Measurements from ENCODE around the gene AKAP6.
A peak's percentile ranks its signal among the peaks of the same experiment; 100 is the strongest.

Gene AKAP6

GRCh38 chr14:32331206-32331605, 2.1 kb downstream of the AKAP6 start:
- peak; percentile 43 for DNase-seq

DNA sequence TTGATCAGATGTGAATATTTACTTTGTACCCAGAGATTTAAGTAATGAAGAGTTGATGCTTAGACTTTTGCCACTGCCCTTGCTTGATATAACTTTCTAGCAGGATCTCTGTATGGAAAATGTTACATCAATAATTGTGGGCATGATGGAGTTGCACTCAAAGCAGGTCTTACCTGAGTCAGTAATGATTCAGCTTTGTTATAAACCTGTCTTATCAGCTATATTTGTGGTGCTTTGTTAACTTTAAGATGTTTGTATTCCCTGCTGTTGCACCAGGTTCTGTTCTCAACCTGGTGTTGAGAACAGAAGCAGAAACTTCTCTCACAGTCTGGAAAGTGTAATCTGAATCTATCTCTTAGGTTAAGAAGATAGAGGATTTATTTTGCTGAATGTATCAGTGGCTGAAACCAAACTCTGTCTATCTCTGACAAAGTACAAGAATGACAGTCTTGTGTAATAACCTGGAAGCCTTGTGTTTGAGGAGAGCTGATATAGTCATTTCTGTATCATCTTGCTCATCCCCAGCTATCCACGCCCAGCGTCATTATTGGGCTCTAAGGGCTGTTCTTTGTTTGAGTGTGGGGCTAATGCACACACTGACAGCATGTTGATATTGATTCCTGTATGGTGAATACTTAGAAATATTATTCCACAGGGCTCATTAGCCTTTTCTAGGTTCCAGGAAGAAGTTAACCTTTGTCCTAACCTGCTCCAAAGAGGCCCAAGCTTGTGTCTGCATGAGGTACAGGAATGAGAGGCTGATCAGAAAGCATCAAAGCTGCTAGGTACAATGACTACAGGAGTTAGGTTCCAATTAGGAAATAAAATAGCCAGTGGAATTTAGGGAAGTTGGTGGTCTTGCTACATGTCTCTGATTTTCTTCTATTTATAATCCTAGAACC, 3.6 kb downstream of the AKAP6 start:
- no peak for DNase-seq

GRCh38 chr14:32336702-32337101, 7.6 kb downstream of the AKAP6 start:
- DNase-seq = no peak

DNA sequence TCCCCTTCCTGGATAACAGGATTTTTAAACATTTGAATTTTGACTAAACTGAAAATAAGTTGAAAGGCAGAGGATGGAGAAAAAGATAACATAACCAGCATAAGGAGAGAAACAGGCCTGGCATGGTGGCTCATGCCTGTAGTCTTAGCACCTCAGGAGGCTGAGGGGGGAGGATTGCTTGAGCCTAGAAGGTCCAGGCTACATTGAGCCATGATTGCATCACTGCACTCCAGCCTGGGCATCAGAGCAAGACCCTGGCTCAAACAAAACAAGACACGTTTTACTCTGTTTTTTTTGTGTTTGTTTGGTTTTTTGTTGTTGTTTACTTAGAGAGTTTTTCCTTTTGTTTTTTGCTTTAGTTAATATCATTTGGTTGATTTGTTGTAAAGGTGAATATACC, 8.7 kb downstream of the AKAP6 start:
- no peak for DNase-seq

DNA sequence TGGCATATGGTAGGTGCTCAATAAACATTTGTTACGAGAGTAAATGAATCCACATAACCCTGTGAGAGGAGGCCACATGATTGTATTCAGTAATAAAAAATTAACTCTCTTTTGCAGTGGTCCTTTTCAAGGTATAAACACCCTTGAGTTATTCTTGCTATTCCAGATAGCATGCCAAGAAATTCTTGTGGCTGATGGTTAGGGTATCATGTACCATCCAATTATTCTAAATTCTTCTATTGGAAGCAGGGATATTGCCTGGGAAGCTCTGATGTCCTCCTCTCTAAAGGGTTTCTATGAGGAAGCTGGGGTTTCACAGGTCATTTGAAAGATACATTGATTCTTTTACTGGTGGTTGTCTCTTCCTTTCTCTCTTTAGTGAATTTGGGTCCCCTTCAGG, 10.1 kb downstream of the AKAP6 start:
- DNase-seq = no peak

DNA sequence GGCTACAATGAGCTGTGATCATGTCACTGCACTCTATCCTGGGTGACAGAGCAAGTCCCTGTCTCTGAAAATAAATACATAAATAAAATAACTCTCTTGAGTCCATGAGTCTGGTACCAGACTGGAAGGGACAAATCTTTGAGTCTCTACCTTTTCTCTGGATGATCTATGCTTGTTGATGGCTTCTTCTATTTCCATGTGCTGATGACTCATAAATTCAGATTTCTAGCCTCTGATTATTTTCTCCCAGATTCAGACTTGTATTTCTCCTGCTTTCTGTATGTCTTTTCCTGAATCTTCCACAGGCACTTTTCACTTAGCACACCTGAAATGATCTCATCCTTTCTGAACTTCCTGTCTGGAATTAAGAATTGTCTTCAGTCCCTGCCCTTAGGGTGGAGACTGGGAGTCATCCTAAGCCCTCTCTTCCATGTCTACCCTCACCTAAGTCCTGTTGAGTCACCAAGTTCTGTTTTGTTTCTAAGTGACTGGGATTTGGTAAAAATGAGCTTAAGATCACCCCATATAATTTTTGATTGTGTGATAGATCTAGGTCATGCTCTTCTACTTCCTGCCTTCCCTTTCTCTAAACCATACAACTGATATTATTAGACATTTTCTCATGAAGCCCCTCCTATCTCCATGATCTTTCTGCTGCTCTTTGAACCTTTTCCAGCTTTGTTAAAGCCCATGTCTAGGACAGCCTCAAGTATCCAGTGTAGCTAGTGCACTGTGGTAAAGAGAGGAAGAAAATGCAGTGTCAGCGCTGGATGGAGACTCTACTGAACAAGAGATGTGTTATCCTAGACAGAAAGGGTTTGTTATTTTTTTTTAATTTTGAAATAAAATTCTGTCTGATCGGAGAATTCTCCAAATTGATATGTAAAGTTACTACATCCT, 13.1 kb downstream of the AKAP6 start:
- peak; percentile 5 for DNase-seq

- DNase-seq = no peak
These were observed 13.7 kb downstream of the AKAP6 start for GRCh38 chr14:32342847-32343194.

- no peak for DNase-seq
These were observed 14.9 kb downstream of the AKAP6 start for GRCh38 chr14:32343926-32344430.

GRCh38 chr14:32345311-32345791, 16.3 kb downstream of the AKAP6 start:
- no peak for DNase-seq

- DNase-seq = no peak
These were observed 20.2 kb downstream of the AKAP6 start for GRCh38 chr14:32349322-32349721.

- DNase-seq = no peak
These were observed 20.9 kb downstream of the AKAP6 start for GRCh38 chr14:32350020-32350419.

GRCh38 chr14:32352631-32353030, 23.5 kb downstream of the AKAP6 start:
- no peak for DNase-seq

DNA sequence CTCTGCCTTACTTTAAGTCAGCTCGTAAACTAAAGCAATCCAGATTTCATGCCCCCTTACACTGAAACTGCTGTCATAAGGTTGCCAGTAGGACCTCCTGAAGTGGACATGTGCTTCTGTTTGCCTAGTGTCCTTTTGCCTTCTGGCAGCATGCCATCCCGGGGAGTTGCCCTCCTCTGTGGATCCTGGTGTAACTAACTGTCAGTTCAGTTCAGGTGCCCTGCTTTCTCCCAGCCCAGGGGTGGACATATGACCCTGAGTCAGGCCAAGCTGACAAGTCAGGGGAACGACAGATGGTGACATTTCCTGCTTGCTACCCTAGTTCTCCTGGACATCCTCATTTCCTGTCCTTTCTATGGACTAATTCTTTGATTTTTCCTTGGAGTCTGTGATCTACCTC, 25.6 kb downstream of the AKAP6 start:
- peak; percentile 82 for DNase-seq

DNA sequence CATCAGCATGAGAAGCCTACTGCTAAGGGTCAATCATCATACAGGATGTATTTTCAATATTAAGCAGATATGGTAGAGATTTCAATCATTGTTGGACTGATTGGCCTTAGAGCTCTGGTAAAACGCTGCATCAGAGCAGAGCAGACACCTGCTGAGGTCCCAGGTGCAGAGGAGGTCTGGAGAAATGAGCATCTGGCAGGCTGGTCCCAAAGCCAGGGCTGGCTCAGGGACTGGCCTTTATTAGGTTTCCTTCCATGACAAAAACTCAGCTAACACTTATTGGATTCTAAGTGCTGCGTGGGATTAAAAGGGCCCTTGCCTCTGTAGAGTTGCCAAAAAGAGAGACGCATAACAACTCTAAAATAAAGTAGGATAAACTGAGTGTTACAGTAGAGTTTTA, 29.7 kb downstream of the AKAP6 start:
- no peak for DNase-seq

DNA sequence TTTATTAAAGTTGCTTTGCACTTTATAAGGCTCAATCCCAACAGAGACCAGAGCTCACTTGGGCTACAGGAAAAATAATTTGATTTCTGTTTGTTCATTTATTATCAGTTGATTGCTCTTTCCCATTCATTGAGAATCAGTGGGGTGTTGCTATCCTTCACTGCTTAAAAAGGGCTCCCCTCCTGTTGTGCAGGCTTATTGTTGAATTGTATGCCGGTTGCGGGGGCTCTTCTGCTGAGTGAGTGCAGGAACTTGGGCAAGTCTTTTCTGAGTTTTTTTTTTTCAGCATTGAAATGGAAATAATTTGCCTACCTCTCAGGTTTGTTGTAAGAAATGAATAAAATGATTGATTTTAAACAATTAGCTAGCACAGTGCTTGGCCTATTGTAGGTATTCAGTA, 32.6 kb downstream of the AKAP6 start:
- no peak for DNase-seq

GRCh38 chr14:32363761-32364160, 34.7 kb downstream of the AKAP6 start:
- DNase-seq = no peak

DNA sequence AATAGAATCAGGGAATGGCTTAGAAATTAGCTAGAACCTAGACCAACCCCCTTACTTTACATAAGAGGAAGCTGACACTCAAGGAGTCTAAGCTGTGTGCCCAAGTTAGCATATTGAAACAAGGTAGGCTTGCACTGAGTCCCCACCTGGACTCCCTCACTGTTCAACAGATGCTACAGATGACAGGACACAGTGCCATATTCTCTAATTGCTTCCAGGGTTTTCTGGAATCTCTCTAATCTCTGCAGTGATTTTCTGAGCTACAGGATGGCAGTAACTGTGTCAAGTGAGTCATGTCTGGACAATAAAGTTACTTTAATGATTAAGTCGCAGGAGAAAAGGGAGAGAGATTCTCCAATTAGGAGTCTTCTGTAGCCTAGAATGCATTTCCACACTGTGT, 35.8 kb downstream of the AKAP6 start:
- DNase-seq = no peak

DNA sequence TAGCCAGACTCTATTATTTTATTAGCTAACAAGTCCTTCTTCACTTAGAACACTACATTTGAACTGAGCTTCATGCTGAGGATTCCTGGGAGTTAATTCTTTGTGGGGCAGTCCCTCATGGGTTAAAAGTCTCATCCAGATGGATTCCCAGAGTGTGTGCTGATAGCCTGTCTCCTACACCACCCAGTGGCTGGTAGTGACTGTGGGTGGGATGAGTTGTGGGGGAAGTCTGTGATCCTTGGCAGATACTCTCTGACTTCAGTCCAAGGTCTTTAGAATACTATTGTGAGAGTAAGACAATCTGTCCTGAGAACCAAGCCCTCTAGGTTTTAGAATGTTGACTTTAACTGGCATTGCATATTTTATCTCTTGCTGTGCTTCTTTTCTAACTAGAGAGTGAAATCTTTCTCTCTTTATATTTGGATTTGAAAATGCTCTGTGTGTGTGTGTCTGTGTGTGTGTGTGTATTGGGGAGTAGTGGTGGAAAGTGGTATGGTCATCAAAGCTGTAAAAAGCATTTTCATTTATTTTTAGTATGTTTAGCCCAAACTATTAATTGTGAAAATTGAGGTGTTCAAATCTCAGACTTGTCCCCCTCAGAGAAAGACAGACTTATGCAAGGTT, 37.3 kb downstream of the AKAP6 start:
- peak; percentile 5 for DNase-seq

DNA sequence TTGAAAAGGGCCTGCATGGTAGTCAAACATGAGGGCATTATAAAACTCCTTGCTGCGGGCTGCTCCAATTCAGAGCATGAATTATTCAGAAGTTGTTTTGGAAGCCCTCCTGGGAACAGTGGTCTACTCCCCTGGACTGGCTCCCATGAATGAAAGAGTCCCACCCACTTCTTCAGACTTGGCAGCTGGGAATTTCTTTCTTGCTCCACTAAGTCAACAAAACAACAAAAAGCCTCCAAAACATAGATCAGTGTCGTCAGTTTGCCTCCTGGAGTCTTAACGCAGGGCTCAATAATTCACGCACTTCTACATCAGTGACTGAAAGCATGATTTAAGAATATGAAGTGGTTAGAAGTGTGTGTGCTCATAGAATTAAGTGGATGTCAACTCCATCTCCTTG, 37.9 kb downstream of the AKAP6 start:
- DNase-seq = no peak

DNA sequence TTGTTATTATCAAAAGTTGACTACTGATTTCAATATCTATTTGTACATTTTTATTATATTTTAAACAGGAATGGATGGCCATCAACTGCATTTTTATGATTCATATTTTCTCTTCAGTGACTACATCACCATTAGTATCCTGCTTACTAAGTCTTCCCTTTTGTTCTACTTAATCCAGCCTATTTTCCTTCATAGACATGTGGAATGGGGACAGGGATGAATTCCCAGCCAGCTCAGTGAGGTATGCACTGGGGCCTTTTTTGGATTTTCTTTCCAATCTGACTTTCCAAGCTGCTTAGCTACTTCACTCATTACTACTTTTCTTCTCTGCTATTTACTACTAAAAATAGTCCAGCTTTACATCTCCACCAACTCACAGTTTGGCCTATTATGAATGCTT, 38.4 kb downstream of the AKAP6 start:
- DNase-seq = no peak

DNA sequence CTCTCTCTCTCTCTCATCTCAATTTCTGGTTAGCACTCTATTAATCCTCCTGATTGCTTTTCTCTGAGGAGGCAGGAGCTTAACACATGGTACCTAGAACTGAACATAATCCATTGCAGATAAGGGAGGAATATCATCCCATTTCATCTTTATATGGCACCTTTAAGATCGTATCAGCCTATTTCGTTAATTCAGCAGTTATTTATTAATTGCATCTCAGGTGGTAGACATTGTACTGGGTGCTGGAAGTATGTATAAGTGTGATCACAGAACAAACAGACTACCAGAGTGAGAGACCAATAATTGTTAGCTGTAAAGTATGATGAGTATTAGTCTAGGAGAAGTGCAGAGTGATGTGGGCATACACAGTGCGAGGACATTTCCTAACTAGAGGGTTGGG, 39.0 kb downstream of the AKAP6 start:
- DNase-seq = no peak

GRCh38 chr14:32370714-32371113, 41.6 kb downstream of the AKAP6 start:
- DNase-seq = peak; percentile 40

GRCh38 chr14:32372154-32372553, 43.1 kb downstream of the AKAP6 start:
- no peak for DNase-seq
